HG03103 (cell line): ENCODE measurements around the gene IRF4.
"Not testable (repeated sequence)": the region's sequence is repeated elsewhere in the genome, so short reads cannot be mapped to it uniquely, and the experiment has no call there.

Experiments used
- ATAC-seq: cut with Tn5 transposase; IDR thresholded peaks from one replicate; pipeline ENCODE4 v1.9.1; 2021; ENCODE audit warnings: low read depth; ENCODE audit not compliant: unreplicated experiment

Gene IRF4

GRCh38 chr6:411402-412145, 20.0 kb downstream of the IRF4 start:
- ATAC-seq = no peak

- ATAC-seq = no peak
Observed at GRCh38 chr6:412146-412886, 20.8 kb downstream of the IRF4 start.

- ATAC-seq = no peak
Observed at GRCh38 chr6:414447-414846, 22.9 kb downstream of the IRF4 start.

GRCh38 chr6:415087-415486, 23.5 kb downstream of the IRF4 start:
- no peak for ATAC-seq

GRCh38 chr6:421211-421610, 29.7 kb downstream of the IRF4 start:
- no peak for ATAC-seq

GRCh38 chr6:422433-423054, 31.0 kb downstream of the IRF4 start:
- ATAC-seq = no peak

- ATAC-seq = no peak
Observed at GRCh38 chr6:423055-423798, 31.7 kb downstream of the IRF4 start.

- ATAC-seq = no peak
Observed at GRCh38 chr6:423799-424345, 32.3 kb downstream of the IRF4 start.

GRCh38 chr6:424741-425417, 33.3 kb downstream of the IRF4 start:
- no peak for ATAC-seq

- ATAC-seq = not testable (repeated sequence)
Observed at GRCh38 chr6:425418-425788, 33.9 kb downstream of the IRF4 start.

GRCh38 chr6:426198-426738, 34.7 kb downstream of the IRF4 start:
- not testable (repeated sequence) for ATAC-seq

GRCh38 chr6:428047-428603, 36.6 kb downstream of the IRF4 start:
- ATAC-seq = no peak

- ATAC-seq = no peak
Observed at GRCh38 chr6:429515-430121, 38.1 kb downstream of the IRF4 start.

- ATAC-seq = no peak
Observed at GRCh38 chr6:431504-431903, 40.0 kb downstream of the IRF4 start.

- ATAC-seq = no peak
Observed at GRCh38 chr6:431986-432385, 40.4 kb downstream of the IRF4 start.

GRCh38 chr6:434051-434705, 42.6 kb downstream of the IRF4 start:
- ATAC-seq = no peak

- no peak for ATAC-seq
Observed at GRCh38 chr6:435441-436307, 44.1 kb downstream of the IRF4 start.
